ENCODE measurements around the gene CTXND2. TPM values are rescaled to one million over a fixed set of nuclear protein-coding genes. Genes with fewer than 3 reads are reported as not detected.

The CTXND2 gene
- total RNA-seq, 1 donor from 2014 or later = not detected

DNA sequence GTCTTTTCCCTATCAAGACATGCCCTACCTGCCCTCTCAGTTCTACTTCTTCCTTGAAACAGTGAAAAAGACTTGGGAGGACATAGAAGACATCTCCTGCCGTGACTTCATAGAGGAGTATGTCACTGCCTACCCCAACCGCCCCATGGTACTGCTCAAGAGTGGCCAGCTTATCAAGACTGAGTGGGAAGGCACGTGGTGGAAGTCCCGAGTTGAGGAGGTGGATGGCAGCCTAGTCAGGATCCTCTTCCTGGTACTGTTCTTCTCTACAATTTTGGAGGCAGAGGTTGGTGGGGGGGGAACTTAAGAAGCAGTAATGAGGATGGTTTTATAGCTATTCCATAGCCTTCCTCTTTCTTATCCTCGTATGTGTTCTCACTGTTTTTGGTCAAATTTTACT, 57.9 kb downstream of the CTXND2 start:
- Histone ChIP-seq H2AFZ (replicated peaks) (no peak overlapping the region), H3K4me2 (no peak overlapping the region), H3K9ac (no peak overlapping the region), H3K27ac (no peak overlapping the region), H3K36me3 (peaks cover 15% of the 10 kb centered on the region), H3K79me2 (ENCODE audit: low read depth) (no peaks in the 10 kb centered on the region), H3K4me1 (no peaks in the 10 kb centered on the region), H3F3A (ENCODE audit: low read depth) (no peaks in the 10 kb centered on the region), H3K9me3 (ENCODE audit: low read depth) (no peaks in the 10 kb centered on the region), H3K27me3 (no peaks in the 10 kb centered on the region), H4K20me1 (ENCODE audit: low read depth) (no peaks in the 10 kb centered on the region), H3K4me3 (no peak overlapping the region)
- Mint-ChIP-seq H3K4me1 (no peaks in the 10 kb centered on the region), H3K27me3 (ENCODE audit: insufficient read depth, low read depth) (no peaks in the 10 kb centered on the region), H3K4me3 (no peak overlapping the region), H3K27ac (no peak overlapping the region), H3K9me3 (no peaks in the 10 kb centered on the region), H3K36me3 (peaks cover 35% of the 10 kb centered on the region)
- DNase-seq (ENCODE audit: low spot score) = no peak
- TF ChIP-seq, protein P1, sequence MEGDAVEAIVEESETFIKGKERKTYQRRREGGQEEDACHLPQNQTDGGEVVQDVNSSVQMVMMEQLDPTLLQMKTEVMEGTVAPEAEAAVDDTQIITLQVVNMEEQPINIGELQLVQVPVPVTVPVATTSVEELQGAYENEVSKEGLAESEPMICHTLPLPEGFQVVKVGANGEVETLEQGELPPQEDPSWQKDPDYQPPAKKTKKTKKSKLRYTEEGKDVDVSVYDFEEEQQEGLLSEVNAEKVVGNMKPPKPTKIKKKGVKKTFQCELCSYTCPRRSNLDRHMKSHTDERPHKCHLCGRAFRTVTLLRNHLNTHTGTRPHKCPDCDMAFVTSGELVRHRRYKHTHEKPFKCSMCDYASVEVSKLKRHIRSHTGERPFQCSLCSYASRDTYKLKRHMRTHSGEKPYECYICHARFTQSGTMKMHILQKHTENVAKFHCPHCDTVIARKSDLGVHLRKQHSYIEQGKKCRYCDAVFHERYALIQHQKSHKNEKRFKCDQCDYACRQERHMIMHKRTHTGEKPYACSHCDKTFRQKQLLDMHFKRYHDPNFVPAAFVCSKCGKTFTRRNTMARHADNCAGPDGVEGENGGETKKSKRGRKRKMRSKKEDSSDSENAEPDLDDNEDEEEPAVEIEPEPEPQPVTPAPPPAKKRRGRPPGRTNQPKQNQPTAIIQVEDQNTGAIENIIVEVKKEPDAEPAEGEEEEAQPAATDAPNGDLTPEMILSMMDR (IDR thresholded peaks at IDR 0.05) = no peak
- TF ChIP-seq EZH2 (IDR thresholded peaks at IDR 0.05) (no peak), EZH2phosphoT487 (IDR thresholded peaks at IDR 0.05) (no peak)

DNA sequence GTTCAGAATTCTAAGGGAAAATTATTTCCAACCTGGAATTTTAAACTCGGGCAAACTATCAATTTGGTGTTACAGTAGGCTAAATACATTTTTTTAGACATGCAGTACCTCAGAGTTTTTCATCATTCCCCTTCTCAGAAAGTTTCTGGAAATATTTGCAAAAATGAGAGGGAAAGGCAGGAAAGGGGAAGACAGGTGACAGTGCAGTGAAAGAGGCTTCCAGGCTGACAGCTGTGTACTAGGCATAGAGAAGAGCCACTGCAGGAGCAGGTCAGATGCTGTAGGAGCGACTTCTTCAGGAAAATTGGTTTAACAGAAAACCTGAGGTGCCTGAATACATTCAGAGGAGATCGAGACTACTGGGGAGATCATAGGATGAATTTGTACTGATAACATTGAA, 67.8 kb downstream of the CTXND2 start:
- Histone ChIP-seq H3F3A (ENCODE audit: low read depth) (no peaks in the 10 kb centered on the region), H3K27ac (no peak overlapping the region), H2AFZ (replicated peaks) (no peak overlapping the region), H3K4me1 (no peaks in the 10 kb centered on the region), H3K79me2 (ENCODE audit: low read depth) (no peaks in the 10 kb centered on the region), H3K9me3 (ENCODE audit: low read depth) (no peaks in the 10 kb centered on the region), H3K36me3 (peaks cover 12% of the 10 kb centered on the region), H3K9ac (no peak overlapping the region), H3K27me3 (no peaks in the 10 kb centered on the region), H4K20me1 (ENCODE audit: low read depth) (no peaks in the 10 kb centered on the region), H3K4me3 (no peak overlapping the region), H3K4me2 (no peak overlapping the region)
- Mint-ChIP-seq H3K27me3 (ENCODE audit: insufficient read depth, low read depth) (no peaks in the 10 kb centered on the region), H3K27ac (no peak overlapping the region), H3K9me3 (no peaks in the 10 kb centered on the region), H3K4me3 (no peak overlapping the region), H3K4me1 (no peaks in the 10 kb centered on the region), H3K36me3 (peaks cover 36% of the 10 kb centered on the region)
- DNase-seq (ENCODE audit: low spot score) = no peak
- TF ChIP-seq EZH2 (IDR thresholded peaks at IDR 0.05) (no peak), EZH2phosphoT487 (IDR thresholded peaks at IDR 0.05) (no peak)
- TF ChIP-seq, protein P1 (IDR thresholded peaks at IDR 0.05) = no peak

DNA sequence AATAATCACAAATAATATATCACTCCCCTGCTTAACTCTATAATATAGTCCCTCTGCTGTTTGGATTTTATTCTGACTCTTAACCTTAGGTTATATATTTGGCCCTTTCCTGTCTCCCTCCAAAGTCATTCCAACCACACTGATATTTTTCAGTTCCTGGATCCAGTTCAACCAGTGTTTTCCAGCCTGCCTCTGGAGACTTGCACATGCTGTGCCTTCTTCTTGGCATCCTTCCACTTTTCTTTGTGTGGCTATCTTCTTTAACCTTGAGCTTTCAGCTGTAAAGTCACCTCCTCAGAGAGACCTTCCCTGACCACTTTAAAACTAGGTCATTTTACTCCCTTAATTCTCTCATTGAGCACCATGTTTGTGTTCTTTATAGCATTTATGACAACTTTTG, 68.3 kb downstream of the CTXND2 start:
- Histone ChIP-seq H3K4me3 (no peak overlapping the region), H3K27ac (no peak overlapping the region), H3F3A (ENCODE audit: low read depth) (no peaks in the 10 kb centered on the region), H4K20me1 (ENCODE audit: low read depth) (no peaks in the 10 kb centered on the region), H3K79me2 (ENCODE audit: low read depth) (no peaks in the 10 kb centered on the region), H3K4me1 (no peaks in the 10 kb centered on the region), H3K4me2 (no peak overlapping the region), H3K9ac (no peak overlapping the region), H3K9me3 (ENCODE audit: low read depth) (no peaks in the 10 kb centered on the region), H2AFZ (replicated peaks) (no peak overlapping the region), H3K36me3 (peaks cover 12% of the 10 kb centered on the region), H3K27me3 (no peaks in the 10 kb centered on the region)
- H3K4me1 Mint-ChIP-seq = no peaks in the 10 kb centered on the region
- no peaks in the 10 kb centered on the region for H3K27me3 Mint-ChIP-seq (ENCODE audit: insufficient read depth, low read depth)
- H3K27ac Mint-ChIP-seq = no peak overlapping the region
- H3K36me3 Mint-ChIP-seq = peaks cover 35% of the 10 kb centered on the region
- no peaks in the 10 kb centered on the region for H3K9me3 Mint-ChIP-seq
- H3K4me3 Mint-ChIP-seq = no peak overlapping the region
- no peak for DNase-seq (ENCODE audit: low spot score)
- no peak for TF ChIP-seq EZH2 (IDR thresholded peaks at IDR 0.05)
- TF ChIP-seq, protein P1 (IDR thresholded peaks at IDR 0.05) = no peak
- TF ChIP-seq EZH2phosphoT487 (IDR thresholded peaks at IDR 0.05) = no peak
